ENCODE measurements around the gene DIPK2B.

The DIPK2B gene

GRCh38 chrX:45154462-45154861 lies 46.2 kb downstream of the DIPK2B start:
- no peak for DNase-seq

GRCh38 chrX:45154033-45154360 lies 46.7 kb downstream of the DIPK2B start:
- no peak for DNase-seq

Measured in activated naive CD4-positive, alpha-beta T cell treated with anti-CD3 and anti-CD28 coated beads, Interleukin-2, amount 50 U/mL, for 16 hours (primary cell).